GM12872 (cell line): ENCODE data around the gene ABCG1.

Experiments
- CTCF ChIP-seq: IDR thresholded peaks from 3 replicates; pipeline ENCODE4 v1.5.1; 2011; ENCODE audit warnings: low read depth, mild to moderate bottlenecking, low read length, moderate library complexity; ENCODE audit not compliant: insufficient read depth

The ABCG1 gene

GRCh38 chr21:42286416-42286815 is 67.5 kb downstream of the ABCG1 start:
- TF ChIP-seq CTCF = no peak

GRCh38 chr21:42287193-42288083 is 68.5 kb downstream of the ABCG1 start:
- no peak for TF ChIP-seq CTCF

GRCh38 chr21:42288962-42289361 is 70.0 kb downstream of the ABCG1 start:
- no peak for TF ChIP-seq CTCF

GRCh38 chr21:42289926-42290325 is 71.0 kb downstream of the ABCG1 start:
- no peak for TF ChIP-seq CTCF

- TF ChIP-seq CTCF = no peak
Observed at GRCh38 chr21:42290505-42290904, 71.6 kb downstream of the ABCG1 start.

GRCh38 chr21:42291003-42291750 is 72.2 kb downstream of the ABCG1 start:
- no peak for TF ChIP-seq CTCF

- TF ChIP-seq CTCF = no peak
Observed at GRCh38 chr21:42291751-42292562, 73.0 kb downstream of the ABCG1 start.
